ENCODE measurements around the gene TUBA1C.

DNA sequence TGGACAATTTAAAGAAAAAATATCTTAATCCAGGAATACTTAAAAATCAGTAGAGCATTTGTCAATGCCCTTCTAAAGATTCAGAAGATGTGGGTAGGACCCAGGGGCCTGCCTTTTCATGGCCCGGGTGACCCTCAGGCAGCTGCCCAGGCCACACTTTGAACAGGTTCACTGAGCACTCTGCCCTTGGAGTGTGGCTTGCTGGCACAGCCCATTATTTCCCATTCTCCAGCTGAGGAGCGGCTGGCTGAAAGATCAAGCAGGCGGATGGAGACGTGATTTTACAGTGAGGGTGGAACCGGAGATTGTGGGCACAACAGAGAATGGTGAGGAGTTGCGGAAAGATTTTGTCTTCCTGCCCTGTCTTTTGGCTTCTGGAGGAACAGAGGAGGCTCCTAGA lies 23.0 kb downstream of the TUBA1C start:
- TF ChIP-seq POLR2A (IDR thresholded peaks at IDR 0.05; ENCODE audit: low read depth, low read length) (no peak), POLR2AphosphoS5 (IDR thresholded peaks at IDR 0.05; ENCODE audit: low read depth, low read length) (no peak), TAF1 (IDR thresholded peaks at IDR 0.05; ENCODE audit: low read depth, low read length) (no peak), SPI1 (IDR thresholded peaks at IDR 0.05; ENCODE audit: low read depth, low read length) (no peak)

Measured in GM12891 (cell line).